Central memory CD4-positive, alpha-beta T cell (primary cell): ENCODE results near the gene DARS1.

Experiments used
- DNase-seq: peaks from one replicate; pipeline ENCODE4 v3.0.0; 2022
- total RNA-seq, 3 experiments: gene quantifications; one replicate each; lab custom pipeline; 2026; lab: John Stamatoyannopoulos, UW

The DARS1 gene
- 75.2 to 203 (median 186) reads per million in 3 experiments for total RNA-seq

- peak; percentile 72 for DNase-seq
These were observed at the start of gene DARS1 for GRCh38 chr2:135985018-135985825. Gene DARS1, minus strand, starts transcription at chr2:135985626. Its CDS starts 158 bp downstream, at chr2:135985468.

DNA sequence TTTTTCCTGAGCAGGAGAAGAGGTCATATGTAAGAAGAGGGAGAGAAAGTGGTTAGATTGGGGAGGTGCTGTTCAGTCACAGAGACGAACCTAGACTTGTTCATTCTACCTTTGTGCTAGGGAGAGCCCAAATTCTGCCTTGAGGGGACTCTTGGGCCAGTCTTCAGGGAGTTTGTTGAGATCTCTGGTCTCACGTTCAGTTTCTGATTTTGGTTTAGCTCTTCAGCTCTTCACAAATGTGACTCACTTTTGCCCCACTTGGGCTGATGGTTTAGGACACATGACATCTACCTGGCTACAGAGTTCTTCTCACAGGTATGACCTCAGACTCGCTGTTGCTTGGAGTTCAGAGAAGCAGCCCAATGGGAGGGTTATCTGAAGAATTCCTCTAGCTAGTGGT is 49.2 kb upstream of the DARS1 start:
- DNase-seq: no peak

DNA sequence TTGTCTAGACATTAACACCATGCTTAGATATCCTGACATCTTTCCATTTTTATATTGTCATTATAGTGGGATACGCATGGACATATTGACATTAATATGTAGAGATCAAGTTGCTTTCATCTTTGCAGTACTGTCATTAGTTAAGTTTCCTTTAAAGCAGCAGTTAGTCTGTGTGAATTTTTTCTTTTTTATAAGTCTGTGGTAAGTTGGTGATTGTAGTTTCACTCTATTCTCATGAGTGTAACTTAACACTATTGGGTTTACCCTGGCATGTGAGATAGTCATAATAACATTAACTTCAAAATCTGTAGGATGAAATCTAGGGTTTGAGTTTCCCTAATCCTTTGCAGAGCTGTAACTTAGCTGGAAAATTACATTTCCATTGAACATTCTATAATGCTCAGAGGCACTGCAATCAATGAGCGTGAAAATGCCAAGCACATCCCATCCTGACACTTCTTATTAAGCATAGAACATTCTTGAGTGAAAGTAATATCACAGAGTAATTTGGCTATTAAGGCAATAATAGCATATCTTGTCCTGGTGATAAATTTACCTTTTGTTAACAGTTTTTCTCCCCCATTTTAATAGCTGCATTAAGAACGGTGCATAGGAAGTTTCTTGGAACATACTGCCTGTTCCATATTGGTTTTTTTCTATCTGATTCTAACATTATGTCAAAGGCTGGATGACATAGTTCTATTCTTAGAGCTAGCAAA is 47.5 kb upstream of the DARS1 start:
- no peak for DNase-seq

- DNase-seq: no peak
These were observed 46.8 kb upstream of the DARS1 start for GRCh38 chr2:136032192-136032591.

- no peak for DNase-seq
These were observed 46.3 kb upstream of the DARS1 start for GRCh38 chr2:136031711-136032110.

GRCh38 chr2:136030406-136030805 is 45.0 kb upstream of the DARS1 start:
- no peak for DNase-seq

DNA sequence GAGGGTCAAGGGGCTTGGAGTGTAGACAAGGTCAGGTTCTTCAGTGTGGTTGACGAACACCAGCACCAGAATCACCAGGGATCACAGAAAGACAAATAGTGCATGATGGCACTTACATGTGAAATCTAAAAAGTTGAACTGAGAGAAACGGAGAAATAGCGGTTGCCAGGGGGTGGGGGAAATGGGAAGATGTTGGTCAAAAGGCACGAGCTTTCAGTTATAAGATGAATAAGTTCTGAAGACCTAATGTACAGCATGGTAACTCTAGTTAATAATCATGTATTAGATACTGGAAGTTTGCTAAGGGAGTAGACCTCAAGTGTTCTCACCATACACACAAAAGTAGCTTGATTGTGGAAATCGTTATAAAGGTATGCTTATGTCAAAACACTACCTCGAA is 43.7 kb upstream of the DARS1 start:
- no peak for DNase-seq

GRCh38 chr2:136028001-136028400 is 42.6 kb upstream of the DARS1 start:
- no peak for DNase-seq

DNA sequence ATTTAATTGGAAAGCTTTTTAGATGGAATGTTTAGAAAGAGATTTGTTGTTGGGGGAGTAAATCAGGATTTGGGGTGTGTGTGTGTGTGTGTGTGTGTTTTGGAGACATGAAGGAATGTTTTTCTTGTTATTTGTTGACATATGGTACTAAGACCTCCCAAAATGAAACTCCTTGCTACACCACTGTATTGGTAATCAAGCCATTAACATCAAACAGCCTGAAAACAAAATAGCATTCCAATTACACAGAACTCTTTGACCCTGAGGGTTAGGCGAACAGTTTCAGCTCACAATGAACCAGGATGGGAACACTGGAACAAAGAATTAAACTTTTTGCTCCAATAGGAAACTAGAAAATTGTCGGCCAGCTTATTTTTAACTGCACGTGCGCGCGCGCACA is 41.7 kb upstream of the DARS1 start:
- no peak for DNase-seq

- peak; percentile 7 for DNase-seq
These were observed 39.9 kb upstream of the DARS1 start for GRCh38 chr2:136025057-136025973.

- DNase-seq: no peak
These were observed 39.2 kb upstream of the DARS1 start for GRCh38 chr2:136024616-136025015.

- DNase-seq: no peak
These were observed 38.8 kb upstream of the DARS1 start for GRCh38 chr2:136024185-136024584.

- no peak for DNase-seq
These were observed 38.0 kb upstream of the DARS1 start for GRCh38 chr2:136023416-136023815.

DNA sequence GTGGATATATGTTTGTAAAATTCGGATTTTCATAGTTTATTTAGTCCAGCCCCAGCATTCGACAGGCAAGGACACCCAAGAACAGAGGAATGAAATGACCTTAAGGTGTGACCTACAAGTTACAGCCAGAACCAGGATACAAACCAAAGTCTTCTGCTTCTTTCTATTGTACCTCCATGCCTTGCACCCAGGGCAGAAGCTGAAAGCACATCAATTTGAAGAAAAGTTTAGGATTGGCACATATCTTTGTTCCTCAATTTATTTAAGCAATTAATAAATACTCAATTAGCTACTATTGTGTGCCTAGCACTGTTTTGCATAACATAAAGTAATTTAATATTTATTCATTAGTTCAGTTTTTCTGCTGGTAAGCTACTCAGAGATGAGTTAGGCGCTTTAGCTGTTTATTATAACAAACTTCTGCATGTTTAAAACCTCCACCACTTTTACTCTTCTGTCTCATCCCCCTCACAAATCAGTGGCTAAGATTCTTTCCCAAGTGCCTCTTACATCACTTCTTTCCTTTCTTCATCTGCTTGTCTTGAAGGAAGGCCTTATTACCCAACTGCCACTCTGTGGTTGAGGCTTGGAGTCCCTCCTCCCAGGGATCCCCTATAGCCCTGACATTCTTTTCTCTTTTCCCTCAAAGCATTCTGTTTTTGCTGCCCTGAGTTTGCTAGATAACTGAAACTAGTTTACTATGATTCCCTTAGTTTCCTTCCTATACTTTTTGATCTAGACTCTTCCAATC is 37.1 kb upstream of the DARS1 start:
- no peak for DNase-seq

DNA sequence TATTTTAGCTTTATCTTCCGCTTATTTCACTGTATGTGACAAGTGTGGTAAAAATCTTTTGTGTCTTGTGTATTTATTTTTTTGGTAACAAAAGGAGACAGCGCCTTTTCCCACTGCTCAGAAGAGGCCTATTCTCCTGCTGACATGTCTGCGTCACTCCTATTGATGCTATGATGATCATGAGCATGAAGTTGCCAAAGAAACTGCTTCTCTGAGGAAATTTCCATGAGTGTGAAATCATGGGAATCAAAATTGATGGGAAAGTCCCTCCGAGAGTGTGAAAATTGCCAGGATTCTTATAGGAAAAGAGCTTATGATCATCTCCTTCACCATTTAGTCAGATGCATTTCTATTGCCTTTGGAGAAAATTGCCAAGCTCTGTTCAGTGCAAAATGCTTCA is 36.5 kb upstream of the DARS1 start:
- no peak for DNase-seq

DNA sequence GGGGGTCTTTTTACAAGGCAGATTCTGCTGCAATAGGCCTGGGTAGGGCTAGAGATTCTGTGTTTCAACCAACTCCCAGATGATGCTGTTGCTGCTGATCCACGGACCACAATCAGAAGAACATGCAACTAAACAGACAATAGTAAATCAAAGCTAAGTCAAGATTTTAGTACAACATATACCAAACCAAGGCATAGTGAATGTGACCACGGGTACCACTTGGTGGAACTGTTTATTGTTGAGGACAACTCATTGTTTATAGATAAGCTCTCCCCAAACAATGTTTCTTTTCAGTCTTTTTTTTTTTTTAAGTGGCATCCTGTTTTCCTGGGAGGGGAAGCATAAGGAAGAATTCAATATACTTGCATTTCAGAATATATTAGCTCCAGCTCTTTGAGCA is 36.0 kb upstream of the DARS1 start:
- no peak for DNase-seq

- no peak for DNase-seq
These were observed 35.4 kb upstream of the DARS1 start for GRCh38 chr2:136020831-136021230.

GRCh38 chr2:136019825-136020224 is 34.4 kb upstream of the DARS1 start:
- no peak for DNase-seq

DNA sequence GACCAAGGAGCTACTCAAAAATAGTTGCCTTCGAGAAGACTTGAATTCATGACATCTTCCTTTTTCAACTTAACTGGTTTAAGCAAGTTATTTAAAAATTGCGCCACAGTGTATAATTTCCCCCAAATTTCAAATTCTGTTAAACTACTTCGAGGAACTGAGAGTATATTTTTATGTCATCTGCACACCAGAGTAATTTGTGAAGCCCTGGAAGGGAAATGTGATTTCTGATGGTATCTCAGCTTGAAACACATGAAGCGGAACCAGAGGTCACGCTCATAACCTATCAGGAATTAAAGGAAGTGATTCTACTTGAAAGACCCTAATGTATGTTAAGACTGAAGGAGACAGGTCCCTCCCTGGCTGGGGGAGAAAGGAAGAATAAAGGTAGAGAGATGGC is 33.9 kb upstream of the DARS1 start:
- no peak for DNase-seq

DNA sequence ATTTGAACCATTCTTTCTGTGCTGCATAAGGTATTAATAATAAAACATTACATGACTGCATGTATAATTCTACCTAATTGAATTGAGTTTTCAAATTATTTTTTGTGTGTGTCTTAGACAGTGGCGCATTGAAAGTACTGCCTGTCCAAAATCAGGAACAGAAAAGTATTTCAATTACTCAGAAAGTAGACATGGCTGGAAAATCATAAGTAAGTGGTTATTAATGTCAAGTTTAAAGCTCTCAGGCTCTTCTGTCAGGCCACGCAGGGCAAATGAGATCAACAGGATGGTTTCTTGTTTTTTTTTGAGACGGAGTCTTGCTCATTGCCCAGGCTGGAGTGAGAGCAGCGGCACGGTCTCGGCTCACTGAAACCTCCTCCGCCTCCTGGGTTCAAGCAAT is 32.4 kb upstream of the DARS1 start:
- no peak for DNase-seq

GRCh38 chr2:136016836-136017235 is 31.4 kb upstream of the DARS1 start:
- DNase-seq: no peak

GRCh38 chr2:136016427-136016826 is 31.0 kb upstream of the DARS1 start:
- DNase-seq: no peak
